ENCODE results near the gene ZER1.
"Not testable (repeated sequence)": the region's sequence is repeated elsewhere in the genome, so short reads cannot be mapped to it uniquely, and the experiment has no call there.

Gene ZER1

DNA sequence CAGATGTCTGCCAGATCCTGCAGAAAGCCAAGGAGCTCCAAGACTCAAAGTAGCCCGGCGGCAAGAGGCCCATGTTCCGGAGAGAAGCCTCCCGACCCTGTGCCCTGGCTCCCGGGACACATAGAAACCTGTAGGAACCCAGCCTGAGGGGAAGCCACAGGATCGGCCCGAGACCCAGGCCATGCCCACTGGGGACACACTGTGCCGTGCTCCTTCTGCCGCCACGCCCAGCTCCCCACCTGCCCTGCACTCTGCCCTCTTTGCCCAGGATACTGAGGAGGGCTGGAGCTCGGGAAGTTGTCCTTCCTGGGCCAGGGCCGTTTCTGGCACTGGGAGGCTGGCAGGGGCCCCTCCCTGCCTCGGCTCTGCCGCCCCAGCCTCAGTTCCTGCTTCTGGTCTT is 36.1 kb upstream of the ZER1 start:
- H3K27me3 ChIP-seq (replicated peaks; ENCODE audit: control insufficient read depth, insufficient read depth, low read length): no peaks in the 10 kb centered on the region
- H3K4me3 ChIP-seq (ENCODE audit: low read length): no peak overlapping the region
- no peaks in the 10 kb centered on the region for H3K9me3 ChIP-seq (ENCODE audit: control insufficient read depth, low read length)
- no peak for DNase-seq (ENCODE audit: low read depth)
- peaks cover 52% of the 10 kb centered on the region for H3K36me3 ChIP-seq (ENCODE audit: control insufficient read depth, insufficient read depth, low read length, severe bottlenecking)
- H3K4me1 ChIP-seq (ENCODE audit: control insufficient read depth, insufficient read depth, low read length): no peaks in the 10 kb centered on the region
- H3K9ac ChIP-seq (ENCODE audit: low read length): no peak overlapping the region

DNA sequence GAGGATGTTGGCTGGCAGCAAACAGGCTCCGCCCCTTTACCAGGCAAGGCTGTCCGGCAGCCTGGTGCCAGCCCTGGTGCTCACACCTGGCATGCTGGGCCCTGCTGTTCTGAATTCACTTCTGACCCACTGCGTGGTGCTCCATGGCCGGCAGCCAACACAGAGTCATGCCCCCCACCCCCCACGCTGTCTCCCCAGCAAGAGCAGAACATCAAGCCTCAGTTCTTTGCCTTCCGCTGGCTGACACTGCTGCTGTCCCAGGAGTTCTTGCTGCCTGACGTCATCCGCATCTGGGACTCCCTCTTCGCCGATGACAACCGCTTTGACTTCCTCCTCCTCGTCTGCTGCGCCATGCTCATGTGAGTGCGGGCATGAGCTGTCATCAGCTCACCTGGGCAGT is 33.9 kb upstream of the ZER1 start:
- Histone ChIP-seq H3K4me3 (ENCODE audit: low read length) (no peak overlapping the region), H3K36me3 (ENCODE audit: control insufficient read depth, insufficient read depth, low read length, severe bottlenecking) (peaks cover 65% of the 10 kb centered on the region)

DNA sequence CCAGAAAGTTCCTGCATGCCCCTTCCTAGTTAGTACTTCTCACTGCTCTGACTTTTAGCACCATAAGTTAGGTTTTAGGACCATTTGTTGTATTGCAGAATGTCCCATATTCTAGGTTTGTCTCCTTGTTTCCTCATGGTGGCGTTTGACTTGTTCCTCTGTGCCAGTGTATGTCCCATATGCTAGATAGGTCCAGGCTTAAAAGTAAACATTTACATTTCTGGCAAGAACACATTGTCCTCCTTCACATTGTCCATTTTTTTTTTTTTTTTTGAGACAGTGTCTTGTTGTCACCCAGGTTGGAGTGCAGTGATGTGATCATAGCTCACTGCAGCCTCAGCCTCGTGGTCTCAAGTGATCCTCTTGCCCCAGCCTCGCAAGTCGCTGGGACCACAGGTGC is 30.8 kb upstream of the ZER1 start:
- Histone ChIP-seq H3K36me3 (ENCODE audit: control insufficient read depth, insufficient read depth, low read length, severe bottlenecking) (peaks cover 82% of the 10 kb centered on the region), H3K4me3 (ENCODE audit: low read length) (no peak overlapping the region)
- no peak for DNase-seq (ENCODE audit: low read depth)

More for the DNA sequence above, 33.9 kb upstream of the ZER1 start:
- Histone ChIP-seq H3K4me1 (ENCODE audit: control insufficient read depth, insufficient read depth, low read length) (no peaks in the 10 kb centered on the region), H3K9ac (ENCODE audit: low read length) (no peak overlapping the region), H3K9me3 (ENCODE audit: control insufficient read depth, low read length) (no peaks in the 10 kb centered on the region), H3K27me3 (replicated peaks; ENCODE audit: control insufficient read depth, insufficient read depth, low read length) (no peaks in the 10 kb centered on the region)
- no peak for DNase-seq (ENCODE audit: low read depth)

DNA sequence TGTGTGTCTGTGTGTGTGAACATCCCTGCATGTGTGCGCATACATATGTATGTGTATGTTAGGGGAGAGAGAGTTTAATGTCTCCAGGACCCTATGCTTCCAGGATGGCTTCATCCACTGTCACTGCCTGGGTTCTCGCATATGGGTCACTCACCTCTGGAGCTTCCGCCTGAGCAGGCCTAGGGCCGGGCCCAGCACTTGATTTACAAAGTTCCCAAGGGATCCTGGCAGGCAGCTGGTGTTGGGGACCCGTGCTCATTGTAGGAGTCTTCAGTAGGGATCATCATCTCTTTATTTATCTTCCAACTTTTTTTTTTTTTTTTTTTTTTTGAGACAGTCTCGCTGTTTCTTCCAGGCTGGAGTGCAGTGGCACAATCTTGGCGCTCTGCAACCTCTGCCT is 28.3 kb upstream of the ZER1 start:
- Histone ChIP-seq H3K9me3 (ENCODE audit: control insufficient read depth, low read length) (no peaks in the 10 kb centered on the region), H3K9ac (ENCODE audit: low read length) (no peak overlapping the region), H3K4me1 (ENCODE audit: control insufficient read depth, insufficient read depth, low read length) (no peaks in the 10 kb centered on the region), H3K4me3 (ENCODE audit: low read length) (no peak overlapping the region), H3K27me3 (replicated peaks; ENCODE audit: control insufficient read depth, insufficient read depth, low read length) (no peaks in the 10 kb centered on the region), H3K36me3 (ENCODE audit: control insufficient read depth, insufficient read depth, low read length, severe bottlenecking) (peaks cover 68% of the 10 kb centered on the region)
- DNase-seq (ENCODE audit: low read depth): no peak

More for the DNA sequence above, 30.8 kb upstream of the ZER1 start:
- Histone ChIP-seq H3K9me3 (ENCODE audit: control insufficient read depth, low read length) (no peaks in the 10 kb centered on the region), H3K27me3 (replicated peaks; ENCODE audit: control insufficient read depth, insufficient read depth, low read length) (no peaks in the 10 kb centered on the region), H3K9ac (ENCODE audit: low read length) (no peak overlapping the region), H3K4me1 (ENCODE audit: control insufficient read depth, insufficient read depth, low read length) (no peaks in the 10 kb centered on the region)

DNA sequence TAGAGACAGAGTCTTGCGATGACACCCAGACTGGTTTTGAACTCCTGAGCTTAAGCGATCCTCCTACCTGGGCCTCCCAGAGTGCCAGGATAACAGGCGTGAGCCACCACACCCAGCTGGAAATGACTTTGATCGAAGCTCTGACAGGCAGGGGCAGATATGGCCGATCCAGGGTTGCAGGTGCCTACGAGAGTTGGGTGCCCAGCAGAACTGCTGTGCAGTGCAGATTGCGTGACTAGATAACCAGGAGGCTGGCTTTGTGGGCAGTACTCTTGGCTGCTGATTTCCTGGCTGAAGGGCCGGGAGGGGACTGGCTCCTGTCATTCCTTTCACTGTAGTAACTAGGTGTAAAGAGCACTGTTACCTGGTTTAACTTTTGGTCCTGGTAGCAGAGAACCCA is 27.2 kb upstream of the ZER1 start:
- H3K9ac ChIP-seq (ENCODE audit: low read length): no peak overlapping the region
- H3K36me3 ChIP-seq (ENCODE audit: control insufficient read depth, insufficient read depth, low read length, severe bottlenecking): peaks cover 71% of the 10 kb centered on the region
- H3K4me1 ChIP-seq (ENCODE audit: control insufficient read depth, insufficient read depth, low read length): no peaks in the 10 kb centered on the region
- H3K27me3 ChIP-seq (replicated peaks; ENCODE audit: control insufficient read depth, insufficient read depth, low read length): no peaks in the 10 kb centered on the region
- DNase-seq (ENCODE audit: low read depth): no peak
- H3K4me3 ChIP-seq (ENCODE audit: low read length): no peak overlapping the region
- H3K9me3 ChIP-seq (ENCODE audit: control insufficient read depth, low read length): no peaks in the 10 kb centered on the region

DNA sequence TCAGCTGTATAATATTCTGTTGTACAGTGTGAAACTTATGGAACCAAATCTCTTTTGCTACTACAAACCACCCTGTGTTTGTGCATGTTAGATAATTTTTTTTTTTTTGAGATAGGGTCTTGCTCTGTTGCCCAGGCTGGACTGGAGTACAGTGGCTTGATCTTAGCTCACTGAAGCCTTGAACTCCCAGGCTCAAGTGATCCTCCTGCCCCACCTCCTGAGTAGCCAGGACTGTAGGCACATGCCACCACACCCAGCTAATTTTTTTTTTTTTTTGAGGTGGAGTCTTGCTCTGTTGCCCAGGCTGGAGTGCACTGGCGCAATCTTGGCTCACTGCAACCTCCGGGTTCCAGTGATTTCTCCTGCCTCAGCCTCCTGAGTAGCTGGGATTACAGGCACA is 23.2 kb upstream of the ZER1 start:
- not testable (repeated sequence) for DNase-seq (ENCODE audit: low read depth); H3K9me3 ChIP-seq (ENCODE audit: control insufficient read depth, low read length); H3K27me3 ChIP-seq (replicated peaks; ENCODE audit: control insufficient read depth, insufficient read depth, low read length); H3K4me1 ChIP-seq (ENCODE audit: control insufficient read depth, insufficient read depth, low read length); H3K9ac ChIP-seq (ENCODE audit: low read length); H3K4me3 ChIP-seq (ENCODE audit: low read length)
- H3K36me3 ChIP-seq (ENCODE audit: control insufficient read depth, insufficient read depth, low read length, severe bottlenecking): peaks cover 76% of the 10 kb centered on the region

DNA sequence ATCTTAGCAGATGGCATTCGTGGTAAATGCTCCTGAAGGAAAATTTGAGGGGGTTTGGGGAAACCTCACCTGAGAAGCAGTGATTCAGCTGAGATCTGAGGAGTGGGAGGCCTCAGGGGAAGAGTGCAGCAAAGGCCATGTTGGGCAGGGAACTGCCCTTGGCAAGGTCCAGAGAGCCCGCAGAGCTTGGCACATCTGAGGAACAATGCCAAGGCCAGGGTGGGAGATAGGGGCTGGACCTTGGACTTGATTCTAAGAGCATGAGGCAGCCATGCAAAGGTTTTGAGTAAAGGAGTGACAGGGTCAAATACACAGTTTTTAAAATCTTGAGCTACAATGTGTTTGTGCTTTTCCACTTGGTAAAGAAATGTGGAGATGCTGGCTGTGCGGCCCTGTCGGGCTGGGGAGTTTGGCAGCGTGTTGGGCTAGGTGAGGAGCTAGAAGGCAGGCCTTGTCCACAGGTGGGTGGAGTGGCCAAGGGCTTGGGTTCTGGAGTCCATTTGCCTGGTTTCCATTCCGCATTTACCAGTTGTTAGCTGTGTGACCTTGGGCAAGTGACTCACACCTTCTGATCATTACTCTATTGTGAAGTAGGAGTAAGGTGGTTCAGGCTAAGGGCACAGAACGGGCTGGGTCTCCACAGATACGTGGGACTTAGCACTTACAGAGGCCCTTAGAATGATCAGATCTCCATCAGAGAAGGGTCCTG is 21.4 kb upstream of the ZER1 start:
- no peak overlapping the region for H3K9ac ChIP-seq (ENCODE audit: low read length)
- no peak overlapping the region for H3K4me3 ChIP-seq (ENCODE audit: low read length)
- DNase-seq (ENCODE audit: low read depth): no peak
- peaks cover 65% of the 10 kb centered on the region for H3K36me3 ChIP-seq (ENCODE audit: control insufficient read depth, insufficient read depth, low read length, severe bottlenecking)
- peaks cover 6% of the 10 kb centered on the region for H3K4me1 ChIP-seq (ENCODE audit: control insufficient read depth, insufficient read depth, low read length)
- H3K9me3 ChIP-seq (ENCODE audit: control insufficient read depth, low read length): no peaks in the 10 kb centered on the region
- H3K27me3 ChIP-seq (replicated peaks; ENCODE audit: control insufficient read depth, insufficient read depth, low read length): no peaks in the 10 kb centered on the region

DNA sequence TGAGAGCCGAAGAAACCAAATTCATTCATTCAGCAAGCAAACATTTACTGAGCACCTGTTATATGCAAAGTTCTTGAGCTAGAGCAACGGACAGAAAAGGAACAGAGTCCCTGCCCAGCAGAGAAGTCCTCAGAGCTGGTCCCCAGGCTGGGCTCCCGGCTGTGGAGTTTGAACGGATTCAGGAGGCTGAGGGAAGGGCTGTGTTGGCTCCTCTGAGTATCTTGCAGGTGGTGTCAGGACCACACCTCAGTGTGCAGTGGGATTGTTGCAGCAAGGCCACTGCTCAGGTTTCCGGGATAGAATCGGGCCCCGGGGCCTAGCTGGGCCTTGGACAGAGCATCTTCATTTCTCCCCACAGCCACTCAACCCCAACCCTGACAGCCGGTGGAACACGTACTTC is 20.4 kb upstream of the ZER1 start:
- Histone ChIP-seq H3K4me1 (ENCODE audit: control insufficient read depth, insufficient read depth, low read length) (peaks cover 9% of the 10 kb centered on the region), H3K9ac (ENCODE audit: low read length) (no peak overlapping the region), H3K9me3 (ENCODE audit: control insufficient read depth, low read length) (no peaks in the 10 kb centered on the region), H3K4me3 (ENCODE audit: low read length) (no peak overlapping the region), H3K27me3 (replicated peaks; ENCODE audit: control insufficient read depth, insufficient read depth, low read length) (no peaks in the 10 kb centered on the region), H3K36me3 (ENCODE audit: control insufficient read depth, insufficient read depth, low read length, severe bottlenecking) (peaks cover 55% of the 10 kb centered on the region)
- DNase-seq (ENCODE audit: low read depth): no peak

DNA sequence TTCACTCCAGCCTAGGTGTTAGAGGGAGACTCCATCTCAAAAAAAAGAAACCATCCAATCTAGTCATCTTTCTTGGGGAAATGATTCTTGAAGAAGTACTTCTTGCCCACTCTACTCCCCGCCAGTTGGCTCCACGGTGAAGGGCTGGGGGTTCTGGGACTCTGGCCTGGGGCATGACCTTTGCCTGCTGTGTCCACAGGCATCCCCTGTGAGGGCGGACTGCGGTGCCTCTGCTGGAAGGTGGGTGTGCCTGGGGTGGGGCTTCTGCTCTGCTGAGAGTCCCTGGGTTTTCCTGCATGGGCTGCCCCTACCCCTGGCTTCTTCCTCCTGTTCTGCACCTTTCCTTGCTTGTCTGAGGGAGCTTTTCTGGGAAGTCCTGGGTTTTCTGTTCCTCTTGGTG is 18.8 kb upstream of the ZER1 start:
- H3K9ac ChIP-seq (ENCODE audit: low read length): no peak overlapping the region
- H3K9me3 ChIP-seq (ENCODE audit: control insufficient read depth, low read length): no peaks in the 10 kb centered on the region
- no peak overlapping the region for H3K4me3 ChIP-seq (ENCODE audit: low read length)
- no peaks in the 10 kb centered on the region for H3K27me3 ChIP-seq (replicated peaks; ENCODE audit: control insufficient read depth, insufficient read depth, low read length)
- H3K36me3 ChIP-seq (ENCODE audit: control insufficient read depth, insufficient read depth, low read length, severe bottlenecking): peaks cover 50% of the 10 kb centered on the region
- peaks cover 12% of the 10 kb centered on the region for H3K4me1 ChIP-seq (ENCODE audit: control insufficient read depth, insufficient read depth, low read length)
- DNase-seq (ENCODE audit: low read depth): no peak

DNA sequence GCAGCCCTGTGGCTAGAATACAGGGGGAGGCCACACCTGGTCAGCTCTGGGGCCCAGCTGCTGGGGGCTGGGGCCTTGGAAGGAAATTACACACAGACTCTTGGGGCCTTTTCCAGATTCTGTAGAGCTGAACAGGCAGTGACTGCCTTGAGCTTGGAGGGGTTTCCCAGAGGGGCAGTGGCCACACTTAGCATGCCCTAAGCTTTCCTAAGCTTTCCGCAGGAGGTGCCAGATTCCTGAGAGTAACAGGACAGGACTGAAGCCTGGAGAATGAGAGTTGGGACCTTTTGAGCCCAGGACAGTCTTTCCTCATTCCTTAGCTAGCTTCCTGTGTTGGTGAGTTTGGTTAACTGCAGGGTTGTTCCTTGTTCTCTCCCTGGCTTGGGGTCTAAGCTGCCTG is 16.7 kb upstream of the ZER1 start:
- Histone ChIP-seq H3K9ac (ENCODE audit: low read length) (peak overlapping the region; percentile 97), H3K4me3 (ENCODE audit: low read length) (peak overlapping the region; percentile 98)
- no peak for DNase-seq (ENCODE audit: low read depth)

DNA sequence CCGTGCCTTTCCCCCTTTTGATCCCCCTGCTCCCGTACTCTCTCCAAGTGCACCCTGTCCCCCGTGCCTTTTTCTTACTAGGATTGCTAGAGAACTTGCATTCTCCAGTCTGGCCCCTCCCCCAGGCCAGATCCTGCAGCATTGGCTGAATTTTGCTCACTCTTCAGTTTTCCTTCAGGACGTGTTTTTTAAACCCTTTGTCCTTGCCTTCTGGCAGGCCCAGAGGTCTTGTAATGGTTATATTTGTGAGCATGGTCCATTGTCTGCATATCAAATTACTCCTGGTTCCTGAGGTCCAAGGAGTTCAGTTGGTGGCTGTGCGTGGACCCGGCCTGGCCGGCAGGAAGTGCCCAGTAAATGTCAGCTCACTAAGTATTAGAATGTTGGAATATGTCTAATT is 15.9 kb upstream of the ZER1 start:
- H3K27me3 ChIP-seq (replicated peaks; ENCODE audit: control insufficient read depth, insufficient read depth, low read length): no peaks in the 10 kb centered on the region
- peak overlapping the region; percentile 97 for H3K9ac ChIP-seq (ENCODE audit: low read length)
- H3K4me1 ChIP-seq (ENCODE audit: control insufficient read depth, insufficient read depth, low read length): peaks cover 12% of the 10 kb centered on the region
- peaks cover 28% of the 10 kb centered on the region for H3K36me3 ChIP-seq (ENCODE audit: control insufficient read depth, insufficient read depth, low read length, severe bottlenecking)
- peak; percentile 59 for DNase-seq (ENCODE audit: low read depth)
- no peaks in the 10 kb centered on the region for H3K9me3 ChIP-seq (ENCODE audit: control insufficient read depth, low read length)
- H3K4me3 ChIP-seq (ENCODE audit: low read length): peak overlapping the region; percentile 98

More for the DNA sequence above, 16.7 kb upstream of the ZER1 start:
- Histone ChIP-seq H3K36me3 (ENCODE audit: control insufficient read depth, insufficient read depth, low read length, severe bottlenecking) (peaks cover 36% of the 10 kb centered on the region), H3K9me3 (ENCODE audit: control insufficient read depth, low read length) (no peaks in the 10 kb centered on the region), H3K27me3 (replicated peaks; ENCODE audit: control insufficient read depth, insufficient read depth, low read length) (no peaks in the 10 kb centered on the region), H3K4me1 (ENCODE audit: control insufficient read depth, insufficient read depth, low read length) (peaks cover 12% of the 10 kb centered on the region)

All from adipocyte (in vitro differentiated cells).